HG03442 (cell line): ENCODE data around the gene HCN4.

Experiments used
- ATAC-seq: cut with Tn5 transposase; IDR thresholded peaks from one replicate; pipeline ENCODE4 v1.9.1; 2021; ENCODE audit warnings: mild to moderate bottlenecking, moderate library complexity; ENCODE audit not compliant: unreplicated experiment

HCN4 gene

GRCh38 chr15:73382115-73382514 lies 13.4 kb upstream of the HCN4 start:
- no peak for ATAC-seq

GRCh38 chr15:73380661-73381060 lies 11.9 kb upstream of the HCN4 start:
- ATAC-seq: no peak

GRCh38 chr15:73378089-73378488 lies 9.3 kb upstream of the HCN4 start:
- no peak for ATAC-seq

- no peak for ATAC-seq
Observed at GRCh38 chr15:73375755-73376305, 7.1 kb upstream of the HCN4 start.

- ATAC-seq: no peak
Observed at GRCh38 chr15:73375012-73375411, 6.3 kb upstream of the HCN4 start.

- no peak for ATAC-seq
Observed at GRCh38 chr15:73374604-73375003, 5.8 kb upstream of the HCN4 start.

GRCh38 chr15:73373221-73373620 lies 4.5 kb upstream of the HCN4 start:
- ATAC-seq: no peak

GRCh38 chr15:73371812-73372211 lies 3.1 kb upstream of the HCN4 start:
- ATAC-seq: no peak

GRCh38 chr15:73370151-73370550 lies 1.4 kb upstream of the HCN4 start:
- ATAC-seq: no peak

GRCh38 chr15:73369154-73369694 lies 466 bp upstream of the HCN4 start:
- ATAC-seq: no peak

GRCh38 chr15:73367624-73368300 lies 996 bp downstream of the HCN4 start:
- ATAC-seq: no peak

- no peak for ATAC-seq
Observed at GRCh38 chr15:73366766-73367623, 1.8 kb downstream of the HCN4 start.

- ATAC-seq: no peak
Observed at GRCh38 chr15:73364070-73364469, 4.7 kb downstream of the HCN4 start.

GRCh38 chr15:73362900-73363299 lies 5.9 kb downstream of the HCN4 start:
- ATAC-seq: no peak

- ATAC-seq: no peak
Observed at GRCh38 chr15:73361337-73361736, 7.4 kb downstream of the HCN4 start.

- no peak for ATAC-seq
Observed at GRCh38 chr15:73359651-73360050, 9.1 kb downstream of the HCN4 start.

- no peak for ATAC-seq
Observed at GRCh38 chr15:73357999-73358665, 10.6 kb downstream of the HCN4 start.

GRCh38 chr15:73355612-73356265 lies 13.0 kb downstream of the HCN4 start:
- ATAC-seq: no peak

- no peak for ATAC-seq
Observed at GRCh38 chr15:73354241-73354640, 14.5 kb downstream of the HCN4 start.

GRCh38 chr15:73353734-73354133 lies 15.0 kb downstream of the HCN4 start:
- ATAC-seq: no peak

GRCh38 chr15:73352082-73352481 lies 16.7 kb downstream of the HCN4 start:
- no peak for ATAC-seq
